Type B pancreatic cell (in vitro differentiated cells): Measurements from ENCODE around the gene SDCCAG8. TPM values are rescaled to one million over a fixed set of nuclear protein-coding genes. Genes with fewer than 3 reads are reported as not detected.
A peak's percentile ranks its signal among the peaks of the same experiment; 100 is the strongest.

Experiments
- DNase-seq: peaks from one replicate; pipeline ENCODE4 v3.0.0; 2021; ENCODE audit warnings: mixed read lengths; ENCODE audit not compliant: unreplicated experiment; ENCODE audit errors: extremely low spot score
- H3K27ac Mint-ChIP-seq: 2 replicates; pipeline ENCODE4 v1.8.0; 2021; ENCODE audit warnings: mild to moderate bottlenecking, mixed read lengths
- H3K27me3 Mint-ChIP-seq: 2 replicates; pipeline ENCODE4 v1.8.0; 2021; ENCODE audit warnings: mixed read lengths
- H3K36me3 Mint-ChIP-seq: 2 replicates; pipeline ENCODE4 v1.8.0; 2021; ENCODE audit warnings: mixed read lengths
- H3K4me1 Mint-ChIP-seq: one replicate; pipeline ENCODE4 v1.8.0; 2021; ENCODE audit warnings: mixed read lengths; ENCODE audit not compliant: unreplicated experiment
- H3K4me3 Mint-ChIP-seq: 2 replicates; pipeline ENCODE4 v1.8.0; 2021; ENCODE audit warnings: mild to moderate bottlenecking, mixed read lengths
- H3K9me3 Mint-ChIP-seq: 2 replicates; pipeline ENCODE4 v1.8.0; 2021; ENCODE audit warnings: mixed read lengths
- CTCF ChIP-seq: fragments of 200-600 bp; sonication (generic); conservative IDR thresholded peaks from 2 replicates; pipeline ENCODE4 v1.5.0; 2021; ENCODE audit warnings: antibody characterized with exemption, mild to moderate bottlenecking
- total RNA-seq: library from RNA; stranded (reverse); gene quantifications from 2 replicates; pipeline ENCODE4 v1.2.1, GENCODE V29; 2021; ENCODE audit warnings: low replicate concordance

The SDCCAG8 gene
- total RNA-seq, 1 donor from 2014 or later, result 26.0 TPM

GRCh38 chr1:243320224-243320623, 64.4 kb downstream of the SDCCAG8 start:
- Mint-ChIP-seq H3K27ac (no peak overlapping the region), H3K9me3 (no peaks in the 10 kb centered on the region), H3K4me1 (peaks cover 14% of the 10 kb centered on the region), H3K36me3 (peaks cover 22% of the 10 kb centered on the region), H3K27me3 (no peaks in the 10 kb centered on the region), H3K4me3 (no peak overlapping the region)
- no peak for DNase-seq
- no peak for TF ChIP-seq CTCF

GRCh38 chr1:243322326-243322725, 66.5 kb downstream of the SDCCAG8 start:
- no peak overlapping the region for H3K4me3 Mint-ChIP-seq
- no peak for DNase-seq
- H3K27me3 Mint-ChIP-seq, result no peaks in the 10 kb centered on the region
- H3K4me1 Mint-ChIP-seq, result peaks cover 4% of the 10 kb centered on the region
- H3K9me3 Mint-ChIP-seq, result no peaks in the 10 kb centered on the region
- peaks cover 22% of the 10 kb centered on the region for H3K36me3 Mint-ChIP-seq
- no peak for TF ChIP-seq CTCF
- H3K27ac Mint-ChIP-seq, result no peak overlapping the region

GRCh38 chr1:243323491-243323890, 67.7 kb downstream of the SDCCAG8 start:
- peaks cover 4% of the 10 kb centered on the region for H3K4me1 Mint-ChIP-seq
- no peaks in the 10 kb centered on the region for H3K9me3 Mint-ChIP-seq
- no peak overlapping the region for H3K27ac Mint-ChIP-seq
- peaks cover 16% of the 10 kb centered on the region for H3K36me3 Mint-ChIP-seq
- H3K27me3 Mint-ChIP-seq, result no peaks in the 10 kb centered on the region
- no peak overlapping the region for H3K4me3 Mint-ChIP-seq
- TF ChIP-seq CTCF, result no peak
- DNase-seq, result no peak

DNA sequence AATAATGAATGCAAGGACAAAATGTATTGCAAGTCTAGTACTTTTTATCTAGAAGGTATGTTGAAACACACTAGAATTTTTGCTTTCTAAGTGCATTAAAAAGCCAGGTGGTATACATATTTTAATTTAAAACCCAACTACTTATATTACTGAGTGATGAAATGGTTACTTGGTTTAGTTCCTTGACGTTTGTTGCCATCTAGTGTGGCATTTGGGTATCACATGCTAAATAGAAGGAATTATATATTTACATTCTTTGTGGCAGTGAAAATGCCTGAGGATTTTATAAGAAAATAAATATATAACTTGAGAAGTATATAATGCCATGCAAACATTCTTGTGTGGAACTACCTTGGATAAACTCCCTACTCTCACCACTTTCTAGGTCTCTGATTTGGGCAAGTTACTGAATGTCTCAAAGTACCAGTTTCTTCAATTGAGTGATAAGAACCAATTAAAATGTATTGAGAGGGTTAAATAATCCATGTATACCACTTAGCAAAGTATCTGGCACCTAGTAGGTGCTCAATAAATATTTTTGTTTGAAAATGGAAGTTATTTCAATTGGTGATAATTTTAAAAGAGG, 69.6 kb downstream of the SDCCAG8 start:
- TF ChIP-seq CTCF, result peak; percentile 94
- Mint-ChIP-seq H3K27me3 (no peaks in the 10 kb centered on the region), H3K9me3 (no peaks in the 10 kb centered on the region)

GRCh38 chr1:243332440-243332839, 76.6 kb downstream of the SDCCAG8 start:
- no peak for TF ChIP-seq CTCF
- Mint-ChIP-seq H3K36me3 (peaks cover 45% of the 10 kb centered on the region), H3K27ac (no peak overlapping the region), H3K4me3 (no peak overlapping the region), H3K9me3 (peaks cover 6% of the 10 kb centered on the region), H3K27me3 (no peaks in the 10 kb centered on the region), H3K4me1 (no peaks in the 10 kb centered on the region)
- DNase-seq, result no peak

More for the DNA sequence above, 69.6 kb downstream of the SDCCAG8 start:
- H3K4me1 Mint-ChIP-seq, result peaks cover 4% of the 10 kb centered on the region
- H3K27ac Mint-ChIP-seq, result no peak overlapping the region
- H3K4me3 Mint-ChIP-seq, result no peak overlapping the region
- DNase-seq, result no peak
- peaks cover 8% of the 10 kb centered on the region for H3K36me3 Mint-ChIP-seq

DNA sequence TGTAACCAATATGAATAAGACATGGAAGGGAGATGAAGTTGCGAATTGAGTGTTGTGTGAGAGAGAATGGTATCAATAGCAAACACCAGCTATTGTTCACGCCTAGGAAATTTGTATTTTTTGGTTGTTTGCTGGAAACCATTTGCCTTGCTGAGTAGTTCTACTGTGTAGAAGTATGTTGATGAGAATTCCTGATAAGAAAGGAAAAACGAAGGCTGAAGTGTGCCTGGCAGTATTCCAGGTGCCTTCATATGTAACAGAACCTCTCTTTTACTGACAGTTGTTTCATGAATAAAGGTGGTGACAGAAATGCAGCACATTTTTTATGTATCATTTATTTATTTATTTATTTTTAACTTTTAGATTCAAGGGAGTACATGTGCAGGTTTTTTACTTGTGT, 79.5 kb downstream of the SDCCAG8 start:
- H3K4me1 Mint-ChIP-seq, result no peaks in the 10 kb centered on the region
- H3K4me3 Mint-ChIP-seq, result no peak overlapping the region
- no peak overlapping the region for H3K27ac Mint-ChIP-seq
- H3K36me3 Mint-ChIP-seq, result peaks cover 48% of the 10 kb centered on the region
- DNase-seq, result no peak
- H3K9me3 Mint-ChIP-seq, result peaks cover 6% of the 10 kb centered on the region
- TF ChIP-seq CTCF, result no peak
- no peaks in the 10 kb centered on the region for H3K27me3 Mint-ChIP-seq
